HEK293 (cell line): ENCODE measurements around the gene ANKRD33.

Source experiments
- CTCF ChIA-PET: fragments of 350-600 bp; formaldehyde crosslinking; extraction: SDS; loops from one replicate; lab custom pipeline; 2021; ENCODE audit warnings: antibody characterized with exemption; lab: Yijun Ruan, JAX
- POLR2A ChIA-PET: fragments of 300-600 bp; formaldehyde crosslinking; extraction: SDS; loops from one replicate; lab custom pipeline; 2020; ENCODE audit warnings: antibody characterized with exemption, inconsistent platforms; lab: Yijun Ruan, JAX
- H3K27ac ChIP-seq: fragments of 200-500 bp; sonication (Bioruptor generic); 2 replicates; pipeline ENCODE4 v1.5.1; 2014; ENCODE audit warnings: low read depth, low read length, control low read depth, inconsistent platforms; ENCODE audit errors: extremely low read depth
- H3K36me3 ChIP-seq, 2 experiments: fragments of 200-500 bp in 1 of 2; sonication (Bioruptor generic) in 1 of 2; 1 replicate in 1 of 2; 2 replicates in 1 of 2; pipeline ENCODE4 v1.5.1; 2014 to 2017; ENCODE audit warnings: inconsistent platforms in 2 of 2, low read length in 2 of 2; ENCODE audit not compliant: control insufficient read depth in 2 of 2, insufficient read depth in 1 of 2
- H3K4me1 ChIP-seq: fragments of 200-500 bp; sonication (Bioruptor generic); 2 replicates; pipeline ENCODE4 v1.5.1; 2014; ENCODE audit warnings: mild to moderate bottlenecking, low read length, inconsistent platforms; ENCODE audit not compliant: control insufficient read depth, insufficient read depth
- H3K4me3 ChIP-seq: 2 replicates; pipeline ENCODE4 v1.5.1; 2011; ENCODE audit warnings: low read depth, mild to moderate bottlenecking, control low read depth, low read length, moderate library complexity
- H3K9me3 ChIP-seq: fragments of 200-500 bp; sonication (Bioruptor generic); 2 replicates; pipeline ENCODE4 v1.5.1; 2014; ENCODE audit warnings: low read depth, low read length, inconsistent platforms; ENCODE audit not compliant: control insufficient read depth, insufficient read depth
- BCL11A ChIP-seq: fragments of 450-650 bp; formaldehyde crosslinking; IDR thresholded peaks from 2 replicates; pipeline ENCODE4 v1.5.1; 2016; ENCODE audit warnings: low read depth, missing biosample characterization, missing genetic modification characterization
- ELK4 ChIP-seq: IDR thresholded peaks from 2 replicates; pipeline ENCODE4 v1.6.1; 2011; ENCODE audit warnings: mild to moderate bottlenecking, low read depth, low read length, borderline replicate concordance
- GLIS1 ChIP-seq: fragments of 450-650 bp; formaldehyde crosslinking; IDR thresholded peaks from 2 replicates; pipeline ENCODE4 v1.5.1; 2016; ENCODE audit warnings: missing biosample characterization, missing genetic modification characterization
- KLF16 ChIP-seq: fragments of 450-650 bp; formaldehyde crosslinking; IDR thresholded peaks from 2 replicates; pipeline ENCODE4 v1.5.1; 2017; ENCODE audit warnings: missing biosample characterization, missing genetic modification characterization
- MEIS1 ChIP-seq: sonication (generic); formaldehyde crosslinking; IDR thresholded peaks from 2 replicates; pipeline ENCODE4 v1.8.1; 2022; ENCODE audit warnings: missing genetic modification reagents, mild to moderate bottlenecking, borderline replicate concordance
- REPIN1 ChIP-seq: fragments of 450-650 bp; formaldehyde crosslinking; IDR thresholded peaks from 2 replicates; pipeline ENCODE4 v1.5.1; 2017; ENCODE audit warnings: missing biosample characterization, missing genetic modification characterization, low read depth
- SCRT2 ChIP-seq: fragments of 450-650 bp; formaldehyde crosslinking; IDR thresholded peaks from 2 replicates; pipeline ENCODE4 v1.5.1; 2016; ENCODE audit warnings: missing biosample characterization, missing genetic modification characterization
- SETDB1 ChIP-seq: IDR thresholded peaks from one replicate; pipeline ENCODE4 v1.6.1; 2017; ENCODE audit warnings: mild to moderate bottlenecking, low read length, moderate library complexity, mixed read lengths; ENCODE audit not compliant: insufficient read length
- SP2 ChIP-seq: fragments of 450-650 bp; formaldehyde crosslinking; IDR thresholded peaks from 2 replicates; pipeline ENCODE4 v1.5.1; 2016; ENCODE audit warnings: missing biosample characterization, missing genetic modification characterization
- TRIM28 ChIP-seq: IDR thresholded peaks from 2 replicates; pipeline ENCODE4 v1.6.1; 2011; ENCODE audit warnings: low read length, control low read depth, borderline replicate concordance
- YY2 ChIP-seq: fragments of 450-650 bp; formaldehyde crosslinking; IDR thresholded peaks from 2 replicates; pipeline ENCODE4 v1.5.1; 2016; ENCODE audit warnings: missing biosample characterization, missing genetic modification characterization
- ZBTB7A ChIP-seq: fragments of 450-650 bp; formaldehyde crosslinking; IDR thresholded peaks from 2 replicates; pipeline ENCODE4 v1.5.1; 2016; ENCODE audit warnings: low read depth, missing biosample characterization, missing genetic modification characterization
- ZFHX2 ChIP-seq: fragments of 450-650 bp; formaldehyde crosslinking; conservative IDR thresholded peaks from 2 replicates; pipeline ENCODE4 v1.5.1; 2016; ENCODE audit warnings: missing biosample characterization, missing genetic modification characterization
- ZFP37 ChIP-seq: fragments of 450-650 bp; formaldehyde crosslinking; IDR thresholded peaks from 2 replicates; pipeline ENCODE4 v1.5.1; 2016; ENCODE audit warnings: missing biosample characterization, missing genetic modification characterization
- ZFP41 ChIP-seq: fragments of 450-650 bp; formaldehyde crosslinking; IDR thresholded peaks from 2 replicates; pipeline ENCODE4 v1.5.1; 2016; ENCODE audit warnings: missing biosample characterization, missing genetic modification characterization, borderline replicate concordance
- ZNF10 ChIP-seq: fragments of 450-650 bp; formaldehyde crosslinking; IDR thresholded peaks from 2 replicates; pipeline ENCODE4 v1.5.1; 2017; ENCODE audit warnings: missing biosample characterization, missing genetic modification characterization
- ZNF148 ChIP-seq: fragments of 450-650 bp; formaldehyde crosslinking; IDR thresholded peaks from 2 replicates; pipeline ENCODE4 v1.5.0; 2017; ENCODE audit warnings: missing biosample characterization, missing genetic modification characterization, borderline replicate concordance
- ZNF157 ChIP-seq: fragments of 450-650 bp; formaldehyde crosslinking; IDR thresholded peaks from 2 replicates; pipeline ENCODE4 v1.5.1; 2016; ENCODE audit warnings: missing biosample characterization, missing genetic modification characterization
- ZNF221 ChIP-seq: fragments of 450-650 bp; formaldehyde crosslinking; IDR thresholded peaks from 2 replicates; pipeline ENCODE4 v1.5.1; 2017; ENCODE audit warnings: missing biosample characterization, missing genetic modification characterization, borderline replicate concordance
- ZNF223 ChIP-seq: fragments of 450-650 bp; formaldehyde crosslinking; IDR thresholded peaks from 2 replicates; pipeline ENCODE4 v1.5.1; 2016; ENCODE audit warnings: missing biosample characterization, missing genetic modification characterization
- ZNF394 ChIP-seq: fragments of 450-650 bp; formaldehyde crosslinking; IDR thresholded peaks from 2 replicates; pipeline ENCODE4 v1.5.1; 2016; ENCODE audit warnings: missing biosample characterization, missing genetic modification characterization, mild to moderate bottlenecking, moderate library complexity, borderline replicate concordance
- ZNF416 ChIP-seq: fragments of 450-650 bp; formaldehyde crosslinking; IDR thresholded peaks from 2 replicates; pipeline ENCODE4 v1.5.1; 2016; ENCODE audit warnings: missing biosample characterization, missing genetic modification characterization
- ZNF501 ChIP-seq: fragments of 450-650 bp; formaldehyde crosslinking; IDR thresholded peaks from 2 replicates; pipeline ENCODE4 v1.5.1; 2016; ENCODE audit warnings: missing biosample characterization, missing genetic modification characterization
- ZNF513 ChIP-seq: fragments of 450-650 bp; IDR thresholded peaks from 2 replicates; pipeline ENCODE4 v1.5.1; 2018; ENCODE audit warnings: missing biosample characterization, missing genetic modification characterization
- ZNF544 ChIP-seq: fragments of 450-650 bp; formaldehyde crosslinking; IDR thresholded peaks from 2 replicates; pipeline ENCODE4 v1.5.0; 2017; ENCODE audit warnings: missing biosample characterization, missing genetic modification characterization
- ZNF639 ChIP-seq: fragments of 450-650 bp; formaldehyde crosslinking; IDR thresholded peaks from 2 replicates; pipeline ENCODE4 v1.5.1; 2016; ENCODE audit warnings: missing biosample characterization, missing genetic modification characterization
- ZNF670 ChIP-seq: fragments of 450-650 bp; formaldehyde crosslinking; IDR thresholded peaks from 2 replicates; pipeline ENCODE4 v1.5.1; 2016; ENCODE audit warnings: missing biosample characterization, missing genetic modification characterization, low read depth
- ZNF707 ChIP-seq: fragments of 450-650 bp; formaldehyde crosslinking; IDR thresholded peaks from 2 replicates; pipeline ENCODE4 v1.5.1; 2016; ENCODE audit warnings: missing biosample characterization, missing genetic modification characterization

Gene ANKRD33

GRCh38 chr12:51924551-51925319, 36.8 kb downstream of the ANKRD33 start:
- Histone ChIP-seq H3K27ac (no peak overlapping the region), H3K4me1 (peaks cover 4% of the 10 kb centered on the region; the same call in 1 of the 2 replicates), H3K36me3 (no peaks in the 10 kb centered on the region), H3K9me3 (no peaks in the 10 kb centered on the region), H3K4me3 (no peak overlapping the region)
- POLR2A ChIA-PET: no interaction called here
- TF ChIP-seq ZBTB7A (tag by site-specific recombination): no peak
- TF ChIP-seq YY2: no peak
- no peak for TF ChIP-seq KLF16
- TF ChIP-seq ZNF501: no peak
- TF ChIP-seq SCRT2: no peak
- TF ChIP-seq ZNF394 (tag by site-specific recombination): no peak
- TF ChIP-seq ZNF221 (tag by site-specific recombination): no peak
- no peak for TF ChIP-seq ZNF148 (tag by site-specific recombination)
- TF ChIP-seq ZFHX2 (tag by site-specific recombination): no peak
- CTCF ChIA-PET: interaction anchor here (0.6 to 2.2 kb wide), 8 partner anchors 30 to 600 kb away, joined by 3 to 11 read pairs (median 4); no protein-coding TSS in a partner anchor

GRCh38 chr12:51925346-51926063, 37.6 kb downstream of the ANKRD33 start:
- H3K27ac ChIP-seq: no peak overlapping the region
- no peaks in the 10 kb centered on the region for H3K9me3 ChIP-seq
- POLR2A ChIA-PET: no interaction called here
- H3K4me1 ChIP-seq: peaks cover 4% of the 10 kb centered on the region; the same call in 1 of the 2 replicates
- no peak for TF ChIP-seq BCL11A (tag by site-specific recombination)
- TF ChIP-seq ELK4: no peak
- TF ChIP-seq ZNF416: no peak
- no peak for TF ChIP-seq ZNF223 (tag by site-specific recombination)
- TF ChIP-seq ZNF544: no peak
- no peak for TF ChIP-seq SETDB1
- TF ChIP-seq ZFP37 (tag by site-specific recombination): no peak
- no peak for TF ChIP-seq ZNF670 (tag by site-specific recombination)
- no peak for TF ChIP-seq ZFP41 (tag by site-specific recombination)
- no peak for TF ChIP-seq SP2 (tag by site-specific recombination)
- TF ChIP-seq ZNF639: no peak
- TF ChIP-seq MEIS1 (CRISPR knock-in tag): no peak
- no peak for TF ChIP-seq GLIS1 (tag by site-specific recombination)
- no peak for TF ChIP-seq ZNF707 (tag by site-specific recombination)
- no peak for TF ChIP-seq REPIN1 (tag by site-specific recombination)
- no peak for TF ChIP-seq TRIM28
- no peak for TF ChIP-seq ZNF513 (tag by site-specific recombination)
- no peak for TF ChIP-seq ZNF157
- TF ChIP-seq KLF16: no peak
- TF ChIP-seq ZNF10: no peak
- CTCF ChIA-PET: interaction anchor here (0.6 to 1.5 kb wide), 8 partner anchors 13 to 601 kb away, joined by 3 to 5 read pairs (median 4); no protein-coding TSS in a partner anchor
- H3K4me3 ChIP-seq: no peak overlapping the region
- H3K36me3 ChIP-seq: no peaks in the 10 kb centered on the region
